Osteoblast (primary cell): ENCODE data around the gene FES. TPM values are rescaled to one million over a fixed set of nuclear protein-coding genes. Genes with fewer than 3 reads are reported as not detected.

Source experiments
- DNase-seq: peaks from one replicate; pipeline ENCODE4 v3.0.0; 2011; ENCODE audit warnings: low spot score, mixed read lengths; ENCODE audit not compliant: insufficient read length; ENCODE audit errors: missing footprints
- H2AFZ ChIP-seq: 2 replicates; pipeline ENCODE4 v1.6.0; 2011; ENCODE audit warnings: mild to moderate bottlenecking, low read length
- H3K27ac ChIP-seq: 2 replicates; pipeline ENCODE4 v1.5.1; 2011; ENCODE audit warnings: mild to moderate bottlenecking, low read depth, low read length, moderate library complexity
- H3K27me3 ChIP-seq: 2 replicates; pipeline ENCODE4 v1.6.0; 2012; ENCODE audit warnings: mild to moderate bottlenecking, control low read depth, inconsistent platforms, low read length, moderate library complexity; ENCODE audit not compliant: insufficient read depth
- H3K36me3 ChIP-seq: 2 replicates; pipeline ENCODE4 v1.5.1; 2011; ENCODE audit warnings: mild to moderate bottlenecking, low read length, control low read depth, moderate library complexity; ENCODE audit not compliant: insufficient read depth
- H3K4me1 ChIP-seq: 2 replicates; pipeline ENCODE4 v1.5.1; 2011; ENCODE audit warnings: mild to moderate bottlenecking, low read length, control low read depth, moderate library complexity; ENCODE audit not compliant: insufficient read depth
- H3K4me2 ChIP-seq: 2 replicates; pipeline ENCODE4 v1.6.0; 2011; ENCODE audit warnings: mild to moderate bottlenecking, low read length; ENCODE audit not compliant: insufficient read depth
- H3K4me3 ChIP-seq: fragments of 200-600 bp; sonication (generic); 3 replicates; pipeline ENCODE4 v1.5.1; 2012; ENCODE audit warnings: mild to moderate bottlenecking, low read length, inconsistent platforms; ENCODE audit not compliant: insufficient read depth
- H3K79me2 ChIP-seq: 2 replicates; pipeline ENCODE4 v1.6.0; 2012; ENCODE audit warnings: mild to moderate bottlenecking, low read length, control low read depth, inconsistent platforms; ENCODE audit not compliant: insufficient read depth
- H3K9me3 ChIP-seq: 2 replicates; pipeline ENCODE4 v1.5.1; 2011; ENCODE audit warnings: low read depth, low read length, control low read depth
- H4K20me1 ChIP-seq: 2 replicates; pipeline ENCODE4 v1.6.0; 2012; ENCODE audit warnings: mild to moderate bottlenecking, low read length, control low read depth; ENCODE audit not compliant: insufficient read depth
- CTCF ChIP-seq: IDR thresholded peaks from 2 replicates; pipeline ENCODE4 v1.5.1; 2011; ENCODE audit warnings: mild to moderate bottlenecking, low read depth, low read length, moderate library complexity; ENCODE audit errors: extremely low read depth
- total RNA-seq: library from RNA; depleted of rRNA; stranded (reverse); fragments of >200 nt; gene quantifications from 2 replicates; pipeline ENCODE4 v1.2.3, GENCODE V29; 2012

FES gene
- total RNA-seq, 1 donor, result 20.3 TPM

- Histone ChIP-seq H3K79me2 (peaks cover 17% of the 10 kb centered on the region), H3K27ac (peak overlapping the region; percentile 62), H4K20me1 (no peaks in the 10 kb centered on the region), H3K4me2 (peak overlapping the region; percentile 100), H3K4me1 (peaks cover 33% of the 10 kb centered on the region), H3K36me3 (peaks cover 2% of the 10 kb centered on the region), H2AFZ (peak overlapping the region; percentile 92), H3K4me3 (peak overlapping the region; percentile 91), H3K27me3 (no peaks in the 10 kb centered on the region), H3K9me3 (no peaks in the 10 kb centered on the region)
- TF ChIP-seq CTCF, result no peak
- DNase-seq, result no peak
Measured at GRCh38 chr15:90931575-90931827, 47.2 kb downstream of the FES start.

DNA sequence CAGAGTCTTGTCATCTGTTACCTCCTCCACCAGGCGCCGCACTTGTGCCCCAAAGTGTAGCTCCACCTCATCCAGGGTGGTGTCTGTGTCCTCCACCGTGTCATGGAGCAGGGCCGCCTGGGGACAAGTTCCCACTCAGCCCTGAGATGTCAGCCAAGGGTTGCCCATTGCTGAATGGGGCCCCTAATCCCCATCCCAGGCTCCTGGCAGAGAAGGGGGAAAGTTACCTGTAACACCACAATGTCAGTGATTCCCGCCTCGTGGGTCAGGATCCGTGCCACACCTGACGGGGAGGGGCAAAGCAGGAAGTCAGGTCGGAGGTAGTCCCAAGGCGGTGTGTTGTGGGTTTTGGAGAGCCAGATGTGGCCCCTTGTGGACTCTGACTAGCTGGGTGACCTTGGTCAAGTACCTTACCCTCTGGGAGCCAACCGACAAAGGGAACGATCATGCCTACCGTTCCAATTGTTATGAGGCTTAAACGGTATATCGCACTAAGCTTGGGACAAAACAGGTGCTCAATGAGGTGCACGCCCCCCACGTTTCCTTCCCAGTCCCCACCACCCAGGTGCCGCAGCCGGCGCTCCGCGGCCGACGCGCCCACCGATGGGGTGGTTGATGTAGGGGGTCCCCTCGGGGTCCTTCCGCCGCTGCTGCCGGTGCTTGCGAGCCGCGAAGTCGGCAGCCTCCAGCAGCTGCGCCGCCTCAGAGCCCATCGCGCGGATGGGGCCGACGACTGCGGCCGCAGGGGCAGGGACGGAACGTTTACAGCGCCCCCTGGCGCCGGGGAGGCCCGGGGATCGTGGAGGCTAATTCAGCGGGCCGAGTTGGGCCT is 47.7 kb downstream of the FES start, which contains the start of gene HDDC3:
Gene HDDC3, minus strand, starts transcription at position 722 of the 832 bp plus-strand sequence. Its CDS starts 9 bp downstream, at position 713.
- no peaks in the 10 kb centered on the region for H3K27me3 ChIP-seq
- H3K4me1 ChIP-seq, result peaks cover 36% of the 10 kb centered on the region
- DNase-seq, result peak; percentile 99
- peak; percentile 83 for TF ChIP-seq CTCF
- no peaks in the 10 kb centered on the region for H3K9me3 ChIP-seq
- no peaks in the 10 kb centered on the region for H4K20me1 ChIP-seq
- H2AFZ ChIP-seq, result peak within 1 kb of the TSS; percentile 92
- H3K36me3 ChIP-seq, result peaks cover 8% of the 10 kb centered on the region
- H3K4me3 ChIP-seq, result peak within 1 kb of the TSS; percentile 91
- H3K79me2 ChIP-seq, result peaks cover 22% of the 10 kb centered on the region
- H3K4me2 ChIP-seq, result peak within 1 kb of the TSS; percentile 100
- peak within 1 kb of the TSS; percentile 62 for H3K27ac ChIP-seq

- peaks cover 24% of the 10 kb centered on the region for H3K79me2 ChIP-seq
- peak overlapping the region; percentile 100 for H3K4me2 ChIP-seq
- H3K4me3 ChIP-seq, result peak overlapping the region; percentile 91
- peak overlapping the region; percentile 71 for H2AFZ ChIP-seq
- no peaks in the 10 kb centered on the region for H4K20me1 ChIP-seq
- no peaks in the 10 kb centered on the region for H3K27me3 ChIP-seq
- H3K36me3 ChIP-seq, result peaks cover 11% of the 10 kb centered on the region
- H3K9me3 ChIP-seq, result no peaks in the 10 kb centered on the region
- H3K4me1 ChIP-seq, result peaks cover 36% of the 10 kb centered on the region
- no peak overlapping the region for H3K27ac ChIP-seq
- TF ChIP-seq CTCF, result no peak
- DNase-seq, result no peak
Measured at GRCh38 chr15:90932660-90932991, 48.3 kb downstream of the FES start.

DNA sequence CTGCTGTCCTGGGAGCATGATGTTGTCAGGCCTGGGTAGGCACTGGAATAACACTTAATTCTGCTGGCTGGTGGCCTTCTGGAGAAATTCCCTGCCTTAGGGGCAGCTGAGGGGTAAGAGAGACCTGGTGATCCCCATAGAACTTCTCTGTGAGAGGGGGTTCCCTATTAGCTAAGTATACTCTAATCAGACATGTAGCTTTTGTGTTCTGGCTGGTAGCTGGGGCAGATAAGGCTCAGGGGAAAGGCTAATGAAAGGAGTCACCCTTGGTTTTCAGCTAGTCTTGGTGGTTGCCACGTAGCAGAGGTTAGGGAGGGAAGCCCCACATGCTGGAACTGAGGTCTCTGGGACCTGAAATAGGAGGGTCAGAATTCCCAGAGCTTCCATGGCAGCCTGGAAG is 49.0 kb downstream of the FES start:
- Histone ChIP-seq H3K27me3 (no peaks in the 10 kb centered on the region), H2AFZ (no peak overlapping the region), H3K4me1 (peaks cover 36% of the 10 kb centered on the region), H3K4me2 (no peak overlapping the region), H3K36me3 (peaks cover 17% of the 10 kb centered on the region), H3K4me3 (no peak overlapping the region), H3K79me2 (peaks cover 26% of the 10 kb centered on the region), H4K20me1 (peaks cover 3% of the 10 kb centered on the region), H3K9me3 (no peaks in the 10 kb centered on the region), H3K27ac (no peak overlapping the region)
- TF ChIP-seq CTCF, result no peak
- DNase-seq, result peak; percentile 46
